K562 (cell line): ENCODE results near the gene TMEM120A. TPM values are rescaled to one million over a fixed set of nuclear protein-coding genes. Genes with fewer than 3 reads are reported as not detected.

ENCODE experiments used
- ATAC-seq: fragments of 200-7000 bp; cut with Tn5 transposase; 3 replicates; pipeline ENCODE4 v1.9.1; 2020; ENCODE audit warnings: moderate library complexity
- BruUV-seq: library from RNA; stranded (reverse); fragments of 400-500 nt; replicated peaks from 2 replicates; lab custom pipeline; 2021; lab: Mats Ljungman, UMichigan
- CTCF ChIA-PET: fragments of 300-600 bp; formaldehyde crosslinking; extraction: SDS; loops from one replicate; lab custom pipeline; 2021; ENCODE audit warnings: low intra/inter-chr PET ratio; lab: Yijun Ruan, JAX
- POLR2A ChIA-PET: fragments of 300-600, 350-650 bp; sonication (Branson Sonifier 250); formaldehyde crosslinking; extraction: SDS; loops from one replicate; lab custom pipeline; 2021; ENCODE audit warnings: antibody characterized with exemption, inconsistent platforms; lab: Yijun Ruan, JAX
- DNase-seq, 4 experiments: peaks; one replicate each; pipeline versions ENCODE4 v3.0.0 to v3.0.0-alpha.2; 2011 to 2018; ENCODE audit warnings: low spot score in 3 of 4, mixed read lengths in 3 of 4; ENCODE audit errors: extremely low read depth in 1 of 4
- FAIRE-seq: peaks from 2 replicates; lab custom pipeline; 2011; peaks lifted over from hg19 to GRCh38; lab: Jason Lieb, UNC
- H2AFZ ChIP-seq: 2 replicates; pipeline ENCODE4 v1.6.0; 2011; ENCODE audit warnings: low read depth, low read length, control low read depth, inconsistent platforms
- H3K27ac ChIP-seq: fragments of 200-600 bp; 3 replicates; pipeline ENCODE4 v1.8.0; 2011; ENCODE audit warnings: low read depth, mild to moderate bottlenecking, control low read depth, inconsistent platforms, low read length, moderate library complexity, mixed read lengths; ENCODE audit errors: extremely low read depth
- H3K27me3 ChIP-seq, 2 experiments: fragments of 300-600 bp in 1 of 2; 2 replicates in 1 of 2; 3 replicates in 1 of 2; pipeline versions ENCODE4 v1.6.0 to v1.8.0; 2011; ENCODE audit warnings: inconsistent platforms in 2 of 2, low read length in 2 of 2, mild to moderate bottlenecking in 1 of 2, mixed read lengths in 1 of 2, moderate library complexity in 1 of 2; ENCODE audit not compliant: control insufficient read depth in 2 of 2, insufficient read depth in 2 of 2
- H3K36me3 ChIP-seq: fragments of 300-600 bp; 3 replicates; pipeline ENCODE4 v1.8.0; 2011; ENCODE audit warnings: mild to moderate bottlenecking, low read length, inconsistent platforms; ENCODE audit not compliant: control insufficient read depth, insufficient read depth
- H3K4me1 ChIP-seq, 2 experiments: fragments of 200-600 bp in 1 of 2; replicated peaks in 1 of 2; 2 replicates in 1 of 2; 3 replicates in 1 of 2; pipeline versions ENCODE4 v1.5.1 to v1.8.0; 2011; ENCODE audit warnings: inconsistent platforms in 2 of 2, low read length in 2 of 2, mild to moderate bottlenecking in 1 of 2, mixed read lengths in 1 of 2, moderate library complexity in 1 of 2; ENCODE audit not compliant: control insufficient read depth in 2 of 2, insufficient read depth in 2 of 2
- H3K4me2 ChIP-seq: 2 replicates; pipeline ENCODE4 v1.6.1; 2011; ENCODE audit warnings: low read length, control low read depth, inconsistent platforms, mixed read lengths; ENCODE audit not compliant: insufficient read depth
- H3K4me3 ChIP-seq: fragments of 200-600 bp; sonication (generic), shearing (Covaris generic); 2 replicates; pipeline ENCODE4 v1.5.1; 2016; ENCODE audit warnings: control low read depth, inconsistent platforms
- H3K79me2 ChIP-seq: fragments of 200-600 bp; 3 replicates; pipeline ENCODE4 v1.8.0; 2011; ENCODE audit warnings: low read length, inconsistent platforms; ENCODE audit not compliant: control insufficient read depth, insufficient read depth
- H3K9ac ChIP-seq, 2 experiments: 2 replicates each; pipeline versions ENCODE4 v1.6.0 to v1.6.1; 2011; ENCODE audit warnings: low read depth in 2 of 2, low read length in 2 of 2, control low read depth in 1 of 2, inconsistent platforms in 1 of 2, mild to moderate bottlenecking in 1 of 2, mixed read lengths in 1 of 2; ENCODE audit not compliant: insufficient read depth in 1 of 2
- H3K9me1 ChIP-seq: one replicate; pipeline ENCODE4 v1.6.0; 2011; ENCODE audit warnings: inconsistent platforms, mild to moderate bottlenecking, low read length, moderate library complexity; ENCODE audit not compliant: control insufficient read depth, insufficient read depth
- H3K9me3 ChIP-seq: replicated peaks from 2 replicates; pipeline ENCODE4 v1.5.1; 2011; ENCODE audit warnings: low read depth, low read length, inconsistent platforms; ENCODE audit not compliant: control insufficient read depth, insufficient read depth
- H4K20me1 ChIP-seq: replicated peaks from 2 replicates; pipeline ENCODE4 v1.6.1; 2011; ENCODE audit warnings: low read length, inconsistent platforms, mixed read lengths; ENCODE audit not compliant: control insufficient read depth, insufficient read depth
- BCL6 ChIP-seq: fragments of 250-450 bp; sonication (Bioruptor Pico); IDR thresholded peaks from 2 replicates; pipeline ENCODE4 v1.4.0; 2020
- MAFF ChIP-seq: IDR thresholded peaks from 2 replicates; pipeline ENCODE4 v1.6.1; 2012; ENCODE audit warnings: low read length, improper control_type of control experiment
- PHF8 ChIP-seq: fragments of 200-600 bp; sonication (generic); IDR thresholded peaks from 2 replicates; pipeline ENCODE4 v1.6.1; 2012; ENCODE audit warnings: mixed run types, mild to moderate bottlenecking, inconsistent platforms, low read length, moderate library complexity, borderline replicate concordance
- RFX5 ChIP-seq: IDR thresholded peaks from 2 replicates; pipeline ENCODE4 v1.6.1; 2011; ENCODE audit warnings: low read depth, mild to moderate bottlenecking, improper control_type of control experiment, low read length
- TFAM ChIP-seq: fragments of 250-450 bp; sonication (Bioruptor Pico); conservative IDR thresholded peaks from 2 replicates; pipeline ENCODE4 v1.5.0; 2021; ENCODE audit warnings: mild to moderate bottlenecking, moderate library complexity
- ZC3H4 ChIP-seq: sonication (generic); formaldehyde crosslinking; IDR thresholded peaks from 2 replicates; pipeline ENCODE4 v1.9.0; 2021; ENCODE audit warnings: missing genetic modification reagents, borderline replicate concordance
- ZNF354B ChIP-seq: fragments of 250-450 bp; sonication (Bioruptor Pico); IDR thresholded peaks from 2 replicates; pipeline ENCODE4 v1.4.0; 2020
- ZNF512 ChIP-seq: IDR thresholded peaks from 2 replicates; pipeline ENCODE4 v1.6.1; 2016; ENCODE audit warnings: missing genetic modification characterization, missing compliant biosample characterization
- WGBS: fragments of 100-300 bp; shearing (Covaris generic); methylation state at CpG from one replicate; pipeline ENCODE4 v1.1.6; 2016; ENCODE audit warnings: low coverage, mixed read lengths; ENCODE audit not compliant: insufficient coverage; ENCODE audit errors: missing lambda C conversion rate; 5-methylcytosine and 5-hydroxymethylcytosine counted together
- in situ Hi-C: fragments of 300-500 bp; cut with MboI; formaldehyde crosslinking; loops from 4 replicates; pipeline ENCODE4 v1.15.0; 2018; ENCODE audit warnings: inconsistent platforms, mixed read lengths
- intact Hi-C: fragments of 100-400 bp; cut with micrococcal nuclease; formaldehyde crosslinking; loops from 2 replicates; pipeline ENCODE4 v1.14.2; 2022
- polyA plus RNA-seq, 8 experiments: library from polyadenylated mRNA; depleted of rRNA in 4 of 8; stranded (reverse) in 5 of 8; unstranded in 3 of 8; fragments of >200 nt; fragmentation: Nextera tagmentation in 2 of 8; fragmentation: Illumina TruSeq in 1 of 8; extraction: Ambion mirVana in 2 of 8; extraction: Trizol in 1 of 8; gene quantifications; 2 replicates each; pipeline versions ENCODE4 v1.2.1 to v1.2.3, GENCODE V29; 2011 to 2014; ENCODE audit warnings: inconsistent platforms in 1 of 8, missing spikeins in 1 of 8
- total RNA-seq, 7 experiments: library from RNA; depleted of rRNA in 6 of 7; stranded (reverse); fragments of >200 nt in 6 of 7; fragmentation: Illumina TruSeq in 2 of 7; extraction: Trizol in 2 of 7; gene quantifications; 2 replicates each; pipeline versions ENCODE4 v1.2.1 to v1.2.3, GENCODE V29; 2011 to 2021; ENCODE audit warnings: low replicate concordance in 1 of 7

The TMEM120A gene
- total and polyA plus RNA-seq, 9 of the 15 experiments (the other 6 are each of a cell fraction or from before 2014, with no cell fraction given), result 2.3 to 90.2 (median 22.9) TPM

- no peak for TF ChIP-seq ZNF512 (tag)
- no peak for TF ChIP-seq ZNF354B (CRISPR knock-in tag)
- TF ChIP-seq BCL6 (CRISPR knock-in tag), result no peak
- TF ChIP-seq RFX5, result no peak
- no peak for TF ChIP-seq MAFF
- no peak for TF ChIP-seq TFAM (CRISPR knock-in tag)
Measured at GRCh38 chr7:75943864-75944263, 50.5 kb downstream of the TMEM120A start (continued).

GRCh38 chr7:75938921-75939320 is 55.5 kb downstream of the TMEM120A start:
- Histone ChIP-seq H3K4me2 (no peak overlapping the region), H3K4me1 (peaks cover 12 to 18% of the 10 kb centered on the region in 2 experiments; a peak in 4 of 5 replicates), H3K4me3 (no peak overlapping the region), H3K27ac (peak overlapping the region; percentile 79; the same call in 1 of the 3 replicates), H3K36me3 (peaks cover 5% of the 10 kb centered on the region; the same call in 2 of the 3 replicates), H3K9me3 (peaks cover under 1% of the 10 kb centered on the region; the same call in 1 of the 2 replicates), H3K9ac (peak overlapping the region in 1 of 2 experiments; percentile 22; a peak in 2 of 4 replicates), H4K20me1 (no peaks in the 10 kb centered on the region), H3K27me3 (no peaks in the 10 kb centered on the region), H3K79me2 (peaks cover 41% of the 10 kb centered on the region), H2AFZ (no peak overlapping the region), H3K9me1 (no peaks in the 10 kb centered on the region)
- in situ Hi-C loops (no loop called here), intact Hi-C loops (no loop called here)
- no TSS peak for BruUV-seq
- ChIA-PET CTCF (no interaction called here), POLR2A (interaction anchor here (1.4 to 1.8 kb wide), 3 partner anchors 19 to 52 kb away, joined by 3 to 8 read pairs (median 6); partner anchors contain the start of gene POR)
- DNase-seq, result no peak
- ATAC-seq, result no peak
- 90% methylated on average over 6 of the region's 6 CpGs for WGBS
- TF ChIP-seq PHF8 (no peak), ZC3H4 (CRISPR knock-in tag) (0 out of 2 replicates have a peak, but pooled peaks have one; percentile 30)
- FAIRE-seq, result no peak
